ENCODE measurements around the gene FAM240B. TPM values are rescaled to one million over a fixed set of nuclear protein-coding genes. Genes with fewer than 3 reads are reported as not detected.

FAM240B gene
- total RNA-seq, 2 donors from 2014 or later, result not detected

GRCh38 chr9:38724754-38725153, 4.8 kb upstream of the FAM240B start:
- Histone ChIP-seq H3K36me3 (ENCODE audit: control insufficient read depth, insufficient read depth, low read length) (no peaks in the 10 kb centered on the region), H3K27me3 (ENCODE audit: control insufficient read depth, insufficient read depth, low read length, poor library complexity, severe bottlenecking) (no peaks in the 10 kb centered on the region), H3K4me1 (ENCODE audit: control insufficient read depth, insufficient read depth, low read length) (peaks cover 4% of the 10 kb centered on the region), H3K9me3 (ENCODE audit: control insufficient read depth, low read length) (no peaks in the 10 kb centered on the region), H3K27ac (ENCODE audit: low read depth, low read length) (no peak overlapping the region), H3K9ac (ENCODE audit: extremely low read depth, low read length, poor library complexity, severe bottlenecking) (no peak overlapping the region), H3K4me3 (ENCODE audit: low read length) (no peak overlapping the region)
- DNase-seq, result no peak
- Mint-ChIP-seq H3K4me1 (no peaks in the 10 kb centered on the region), H3K9me3 (no peaks in the 10 kb centered on the region), H3K36me3 (ENCODE audit: low read depth) (no peaks in the 10 kb centered on the region), H3K27ac (no peak overlapping the region), H3K4me3 (no peak overlapping the region), H3K27me3 (ENCODE audit: insufficient read depth) (no peaks in the 10 kb centered on the region)
- WGBS, 2 experiments (ENCODE audit: insufficient coverage in 1 of 2, insufficient read length in 1 of 2), result 96 to 100% methylated on average over 5 to 10 of the region's 10 CpGs
- TF ChIP-seq CTCF (conservative IDR thresholded peaks at IDR 0.05), result no peak

GRCh38 chr9:38718148-38718547, 1.8 kb downstream of the FAM240B start:
- Mint-ChIP-seq H3K27ac (no peak overlapping the region), H3K4me3 (no peak overlapping the region), H3K4me1 (no peaks in the 10 kb centered on the region), H3K27me3 (ENCODE audit: insufficient read depth) (no peaks in the 10 kb centered on the region), H3K36me3 (ENCODE audit: low read depth) (no peaks in the 10 kb centered on the region), H3K9me3 (no peaks in the 10 kb centered on the region)
- Histone ChIP-seq H3K9me3 (ENCODE audit: control insufficient read depth, low read length) (no peaks in the 10 kb centered on the region), H3K36me3 (ENCODE audit: control insufficient read depth, insufficient read depth, low read length) (no peaks in the 10 kb centered on the region), H3K4me1 (ENCODE audit: control insufficient read depth, insufficient read depth, low read length) (peaks cover 4% of the 10 kb centered on the region), H3K27me3 (ENCODE audit: control insufficient read depth, insufficient read depth, low read length, poor library complexity, severe bottlenecking) (no peaks in the 10 kb centered on the region), H3K4me3 (ENCODE audit: low read length) (no peak overlapping the region), H3K9ac (ENCODE audit: extremely low read depth, low read length, poor library complexity, severe bottlenecking) (no peak overlapping the region), H3K27ac (ENCODE audit: low read depth, low read length) (no peak overlapping the region)
- DNase-seq, result no peak
- WGBS, 2 experiments (ENCODE audit: insufficient coverage in 1 of 2, insufficient read length in 1 of 2), result 100% methylated on average over 1 of the region's 1 CpG
- no peak for TF ChIP-seq CTCF (conservative IDR thresholded peaks at IDR 0.05)

GRCh38 chr9:38715684-38716083, 4.2 kb downstream of the FAM240B start:
- no peak overlapping the region for H3K27ac ChIP-seq (ENCODE audit: low read depth, low read length)
- H3K9ac ChIP-seq (ENCODE audit: extremely low read depth, low read length, poor library complexity, severe bottlenecking), result no peak overlapping the region
- DNase-seq, result no peak
- no peak overlapping the region for H3K4me3 Mint-ChIP-seq
- no peak for TF ChIP-seq CTCF (conservative IDR thresholded peaks at IDR 0.05)
- H3K4me1 Mint-ChIP-seq, result no peaks in the 10 kb centered on the region
- H3K27ac Mint-ChIP-seq, result no peak overlapping the region
- H3K36me3 Mint-ChIP-seq (ENCODE audit: low read depth), result no peaks in the 10 kb centered on the region
- H3K36me3 ChIP-seq (ENCODE audit: control insufficient read depth, insufficient read depth, low read length), result no peaks in the 10 kb centered on the region
- H3K9me3 ChIP-seq (ENCODE audit: control insufficient read depth, low read length), result no peaks in the 10 kb centered on the region
- WGBS, 2 experiments (ENCODE audit: insufficient coverage in 1 of 2, insufficient read length in 1 of 2), result 33 to 78% methylated on average over 1 to 2 of the region's 2 CpGs
- no peaks in the 10 kb centered on the region for H3K4me1 ChIP-seq (ENCODE audit: control insufficient read depth, insufficient read depth, low read length)
- no peaks in the 10 kb centered on the region for H3K27me3 Mint-ChIP-seq (ENCODE audit: insufficient read depth)
- H3K4me3 ChIP-seq (ENCODE audit: low read length), result no peak overlapping the region
- no peaks in the 10 kb centered on the region for H3K27me3 ChIP-seq (ENCODE audit: control insufficient read depth, insufficient read depth, low read length, poor library complexity, severe bottlenecking)
- no peaks in the 10 kb centered on the region for H3K9me3 Mint-ChIP-seq
